Measurements from ENCODE around the gene TCAF1. TPM values are rescaled to one million over a fixed set of nuclear protein-coding genes. Genes with fewer than 3 reads are reported as not detected.
"Not testable (repeated sequence)": the region's sequence is repeated elsewhere in the genome, so short reads cannot be mapped to it uniquely, and the experiment has no call there.

TCAF1 gene
- total RNA-seq, 1 donor from 2014 or later: 67.7 TPM

- not testable (repeated sequence) for DNase-seq (ENCODE audit: low spot score)
Observed at GRCh38 chr7:143871534-143871933, 30.4 kb downstream of the TCAF1 start.

DNA sequence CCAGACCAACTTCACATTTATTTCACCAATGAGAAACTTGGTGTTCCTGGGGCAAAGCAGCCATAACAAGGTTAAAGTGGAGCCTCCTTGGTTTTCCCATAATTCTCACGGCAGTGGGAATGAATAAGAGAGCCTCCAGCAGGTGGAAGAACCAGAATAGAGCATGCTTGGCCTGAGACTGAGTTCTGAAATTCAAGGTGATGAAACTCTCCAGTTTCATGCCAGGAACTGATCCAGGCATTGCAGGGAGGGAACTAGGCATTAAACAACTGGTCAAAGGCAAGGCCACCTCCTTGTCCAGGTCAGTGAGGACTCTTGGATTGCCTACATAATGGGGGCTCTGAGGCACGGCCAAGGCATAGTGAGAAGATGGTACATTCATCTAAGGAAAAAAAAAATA is 44.0 kb downstream of the TCAF1 start:
- DNase-seq (ENCODE audit: low spot score): not testable (repeated sequence)

GRCh38 chr7:143855443-143855842 is 46.5 kb downstream of the TCAF1 start:
- not testable (repeated sequence) for DNase-seq (ENCODE audit: low spot score)

GRCh38 chr7:143850682-143851081 is 51.3 kb downstream of the TCAF1 start:
- DNase-seq (ENCODE audit: low spot score): no peak

- DNase-seq (ENCODE audit: low spot score): no peak
Observed at GRCh38 chr7:143849785-143850479, 52.0 kb downstream of the TCAF1 start.

DNA sequence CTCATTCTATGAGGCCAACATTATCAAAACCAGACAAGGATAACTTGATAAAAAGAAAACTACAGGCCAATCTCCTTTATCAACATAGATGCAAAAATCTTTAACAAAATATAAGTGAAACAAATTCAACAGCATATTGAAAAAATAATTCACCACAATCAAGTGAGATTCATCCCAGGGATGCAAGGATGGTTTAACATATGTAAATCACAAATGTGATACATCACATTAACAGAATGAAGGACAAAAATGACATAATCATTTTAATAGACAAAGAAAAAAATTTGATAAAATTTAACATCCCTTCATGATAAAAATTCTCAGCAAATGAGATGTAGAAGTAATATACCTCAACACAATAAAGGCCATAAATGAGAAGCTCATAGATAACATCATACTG is 53.8 kb downstream of the TCAF1 start:
- no peak for DNase-seq (ENCODE audit: low spot score)

- no peak for DNase-seq (ENCODE audit: low spot score)
Observed at GRCh38 chr7:143846692-143847091, 55.3 kb downstream of the TCAF1 start.

- DNase-seq (ENCODE audit: low spot score): not testable (repeated sequence)
Observed at GRCh38 chr7:143841696-143842095, 60.3 kb downstream of the TCAF1 start.

- not testable (repeated sequence) for DNase-seq (ENCODE audit: low spot score)
Observed at GRCh38 chr7:143840062-143840461, 61.9 kb downstream of the TCAF1 start.

DNA sequence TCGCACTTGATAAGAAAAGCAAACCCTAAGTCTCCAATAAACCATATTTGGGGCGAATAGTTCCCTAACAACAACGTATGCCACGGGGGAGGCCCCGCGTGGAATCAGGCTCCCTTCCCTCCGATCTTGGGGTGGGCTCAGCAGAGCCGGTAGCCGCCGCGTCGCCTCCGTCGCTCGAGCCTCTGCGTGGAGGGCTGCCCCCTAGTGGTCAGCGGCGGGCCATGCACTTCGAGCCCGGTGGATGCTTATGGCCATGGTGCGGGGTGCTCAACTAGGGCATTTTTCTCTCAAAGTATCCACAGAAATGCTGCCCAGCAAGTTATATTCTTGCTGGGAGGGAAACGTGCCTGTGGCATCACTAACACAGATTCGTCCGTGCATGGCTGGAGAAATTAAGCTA is 64.8 kb downstream of the TCAF1 start:
- DNase-seq (ENCODE audit: low spot score): not testable (repeated sequence)

- DNase-seq (ENCODE audit: low spot score): not testable (repeated sequence)
Observed at GRCh38 chr7:143836622-143837021, 65.4 kb downstream of the TCAF1 start.

DNA sequence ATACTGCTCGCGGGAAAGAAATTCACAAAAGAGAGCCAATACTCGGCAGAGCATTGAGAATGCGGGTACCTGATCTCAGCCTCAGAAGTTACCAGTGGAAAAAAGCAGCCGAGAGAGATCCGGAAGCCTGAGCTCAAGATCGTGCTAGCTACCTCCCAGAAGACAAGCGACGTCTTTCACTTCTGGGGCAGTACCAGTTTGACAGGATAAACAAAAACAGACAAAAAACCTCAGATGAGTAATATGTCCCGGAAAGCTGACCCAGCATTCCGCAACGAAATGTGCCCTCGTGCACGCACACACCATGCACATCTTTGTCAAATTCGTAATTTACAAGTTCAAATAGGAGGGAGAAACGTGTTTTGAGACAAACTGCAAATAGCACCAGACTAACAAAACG is 65.9 kb downstream of the TCAF1 start:
- not testable (repeated sequence) for DNase-seq (ENCODE audit: low spot score)

GRCh38 chr7:143826578-143826977 is 75.4 kb downstream of the TCAF1 start:
- DNase-seq (ENCODE audit: low spot score): not testable (repeated sequence)

DNA sequence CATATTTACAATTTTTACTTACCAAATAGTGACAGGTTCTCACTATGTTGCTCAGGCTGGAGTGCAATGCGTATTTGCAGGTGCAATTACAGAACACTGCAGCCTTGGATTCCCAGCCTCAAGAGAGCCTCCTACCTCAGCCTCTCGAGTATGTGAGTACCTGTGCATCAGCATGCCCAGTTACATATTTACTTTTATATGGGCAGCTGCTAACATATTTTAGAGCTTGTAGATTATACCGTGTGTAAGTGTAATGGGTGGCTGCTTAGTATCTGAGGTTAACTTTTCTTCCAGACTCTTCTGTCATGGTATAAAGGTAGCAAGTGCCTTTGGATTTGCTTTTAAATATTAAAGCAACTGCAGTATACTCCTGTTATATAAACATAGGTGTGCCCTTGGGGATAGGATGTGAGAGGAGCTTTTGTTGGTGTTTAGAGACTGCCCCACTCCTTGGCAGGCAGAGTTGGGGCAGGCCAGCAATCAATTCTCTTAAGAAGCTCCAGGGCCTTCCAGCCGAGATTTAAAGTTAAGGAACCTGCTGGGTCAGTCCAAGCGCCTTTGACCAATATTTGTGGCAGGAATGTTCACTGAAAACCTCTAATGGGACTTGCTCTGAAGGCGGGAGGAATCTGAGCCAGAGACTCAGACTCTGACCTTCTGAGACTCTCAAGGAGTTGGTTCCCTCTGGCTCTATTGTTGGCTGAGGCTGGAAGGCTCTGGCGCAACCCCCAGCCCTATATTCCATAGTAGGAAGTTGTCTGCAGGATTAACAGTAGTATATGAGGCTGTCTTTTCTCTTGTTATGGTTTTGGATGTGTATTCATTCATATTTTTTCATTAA is 77.5 kb downstream of the TCAF1 start:
- not testable (repeated sequence) for DNase-seq (ENCODE audit: low spot score)

GRCh38 chr7:143823634-143824294 is 78.2 kb downstream of the TCAF1 start:
- DNase-seq (ENCODE audit: low spot score): not testable (repeated sequence)

- not testable (repeated sequence) for DNase-seq (ENCODE audit: low spot score)
Observed at GRCh38 chr7:143821392-143822277, 80.3 kb downstream of the TCAF1 start.

- not testable (repeated sequence) for DNase-seq (ENCODE audit: low spot score)
Observed at GRCh38 chr7:143817873-143818272, 84.1 kb downstream of the TCAF1 start.

DNA sequence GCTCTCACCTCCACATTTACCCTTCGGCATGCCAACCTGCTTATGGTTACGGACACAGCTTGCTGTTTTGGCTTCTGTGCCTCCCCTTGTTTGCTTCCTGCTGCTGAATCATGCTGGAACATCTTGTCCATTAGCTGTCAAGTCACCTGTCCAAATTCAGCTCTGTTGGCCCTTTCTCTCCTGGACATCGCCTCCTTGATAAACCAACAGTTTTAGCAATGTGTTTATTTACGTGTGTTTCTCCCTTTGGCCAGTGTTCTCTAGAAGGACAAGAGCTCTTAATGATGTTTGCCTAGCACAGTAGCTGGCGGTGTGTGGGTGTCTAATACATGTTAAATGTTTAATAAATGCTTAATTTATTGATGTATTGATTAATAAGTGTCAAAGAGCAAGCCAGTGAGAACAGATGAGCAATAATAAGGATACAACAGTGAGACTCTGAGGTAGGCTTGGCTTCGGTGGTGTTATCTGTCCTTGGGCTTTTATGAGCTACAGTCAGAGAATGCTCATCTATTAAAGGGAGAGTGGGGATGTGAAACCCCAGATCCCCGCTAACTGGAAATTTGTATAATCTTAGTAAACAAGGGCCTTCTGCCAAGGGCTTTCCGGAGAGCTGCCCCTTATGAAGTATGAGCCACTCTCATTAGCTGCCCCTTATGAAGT is 85.4 kb downstream of the TCAF1 start:
- DNase-seq (ENCODE audit: low spot score): not testable (repeated sequence)

DNA sequence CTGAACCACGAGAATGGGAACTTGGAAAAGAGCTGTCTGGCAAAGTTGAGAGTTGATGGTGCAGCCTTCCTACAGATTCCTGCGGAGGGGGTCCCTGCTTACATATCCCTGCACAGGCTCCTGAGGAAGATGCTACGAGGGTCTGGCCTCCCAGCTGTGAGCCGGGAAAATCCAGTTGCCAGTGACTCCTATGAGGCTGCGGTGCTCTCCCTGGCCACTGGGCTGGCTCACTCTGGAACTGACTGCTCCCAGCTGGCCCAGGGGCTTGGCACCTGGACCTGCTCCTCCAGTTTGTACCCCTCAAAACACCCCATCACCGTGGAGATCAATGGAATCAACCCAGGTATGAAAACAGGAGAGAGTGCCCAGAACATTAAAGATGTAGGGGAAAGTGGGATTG is 91.3 kb downstream of the TCAF1 start:
- DNase-seq (ENCODE audit: low spot score): not testable (repeated sequence)

DNA sequence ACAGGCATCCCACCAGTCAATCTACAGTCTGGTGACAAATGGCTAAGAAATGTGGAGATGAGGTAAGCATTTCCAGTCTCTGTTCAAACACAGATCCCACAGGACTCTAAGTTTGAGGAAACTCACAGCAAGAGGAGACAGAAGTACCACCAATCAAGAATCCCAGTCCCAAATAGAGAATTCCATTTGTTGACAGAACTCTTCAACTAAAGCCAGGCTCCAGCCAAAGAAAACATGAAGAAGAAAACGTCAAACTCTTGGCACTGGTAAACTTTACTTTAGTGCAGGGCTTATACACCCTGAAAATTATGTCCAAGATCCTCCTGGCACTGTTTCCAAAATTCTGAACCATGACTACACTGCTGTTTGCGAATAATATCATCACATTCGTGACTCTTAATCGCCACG is 95.3 kb downstream of the TCAF1 start:
- DNase-seq (ENCODE audit: low spot score): not testable (repeated sequence)

Measured in umbilical cord (tissue), 2 donors.